HepG2 (cell line): Measurements from ENCODE around the gene CD209. TPM values are rescaled to one million over a fixed set of nuclear protein-coding genes. Genes with fewer than 3 reads are reported as not detected.

Experiments used
- ATAC-seq: fragments of 200-7000 bp; cut with Tn5 transposase; 3 replicates; pipeline ENCODE4 v1.9.1; 2020; ENCODE audit warnings: mild to moderate bottlenecking, moderate library complexity
- BruUV-seq: library from RNA; stranded (reverse); fragments of 400-500 nt; replicated peaks from 2 replicates; lab custom pipeline; 2021; lab: Mats Ljungman, UMichigan
- CTCF ChIA-PET: fragments of 300-600 bp; formaldehyde crosslinking; extraction: SDS; loops from one replicate; lab custom pipeline; 2021; ENCODE audit warnings: low total read pairs, inconsistent platforms, low intra/inter-chr PET ratio; lab: Yijun Ruan, JAX
- POLR2A ChIA-PET: fragments of 350-600 bp; sonication (Branson Sonifier 250); formaldehyde crosslinking; loops from one replicate; lab custom pipeline; 2020; ENCODE audit warnings: antibody characterized with exemption, inconsistent platforms; lab: Yijun Ruan, JAX
- DNase-seq: peaks from one replicate; pipeline ENCODE4 v3.0.0-alpha.2; 2015; ENCODE audit warnings: low spot score
- FAIRE-seq: peaks from 3 replicates; lab custom pipeline; 2011; peaks lifted over from hg19 to GRCh38; lab: Jason Lieb, UNC
- H2AFZ ChIP-seq: one replicate; pipeline ENCODE4 v1.6.1; 2011; ENCODE audit warnings: low read length, inconsistent platforms
- H3K27ac ChIP-seq: fragments of 300-600 bp; 3 replicates; pipeline ENCODE4 v1.8.0; 2011; ENCODE audit warnings: mixed run types, mild to moderate bottlenecking, mixed read lengths, low read length, inconsistent platforms; ENCODE audit not compliant: insufficient read depth; ENCODE audit errors: extremely low read length
- H3K27me3 ChIP-seq, 2 experiments: fragments of 200-600 bp in 1 of 2; 2 replicates in 1 of 2; 3 replicates in 1 of 2; pipeline versions ENCODE4 v1.6.0 to v1.8.0; 2011; ENCODE audit warnings: low read length in 2 of 2, mild to moderate bottlenecking in 2 of 2, moderate library complexity in 2 of 2, inconsistent platforms in 1 of 2; ENCODE audit not compliant: insufficient read depth in 2 of 2, control insufficient read depth in 1 of 2
- H3K36me3 ChIP-seq, 2 experiments: fragments of 200-600 bp in 1 of 2; replicated peaks in 1 of 2; 2 replicates in 1 of 2; 3 replicates in 1 of 2; pipeline versions ENCODE4 v1.5.1 to v1.8.0; 2011; ENCODE audit warnings: low read length in 2 of 2, inconsistent platforms in 1 of 2; ENCODE audit not compliant: insufficient read depth in 2 of 2, control insufficient read depth in 1 of 2
- H3K4me1 ChIP-seq: 2 replicates; pipeline ENCODE4 v1.5.1; 2012; ENCODE audit warnings: low read length, inconsistent platforms; ENCODE audit not compliant: insufficient read depth
- H3K4me2 ChIP-seq: 2 replicates; pipeline ENCODE4 v1.6.0; 2011; ENCODE audit warnings: low read depth, low read length, inconsistent platforms
- H3K4me3 ChIP-seq, 3 experiments: fragments of 200-600 bp in 1 of 3; sonication (generic), shearing (Covaris generic) in 1 of 3; replicated peaks in 1 of 3; 2 replicates each; pipeline ENCODE4 v1.5.1; 2011 to 2016; ENCODE audit warnings: low read length in 3 of 3, inconsistent platforms in 2 of 3, low read depth in 2 of 3, mild to moderate bottlenecking in 2 of 3, control low read depth in 1 of 3, mixed read lengths in 1 of 3; ENCODE audit not compliant: insufficient read depth in 1 of 3
- H3K79me2 ChIP-seq: one replicate; pipeline ENCODE4 v1.6.1; 2011; ENCODE audit warnings: low read length, inconsistent platforms; ENCODE audit not compliant: insufficient read depth
- H3K9ac ChIP-seq: 2 replicates; pipeline ENCODE4 v1.6.0; 2011; ENCODE audit warnings: mild to moderate bottlenecking, low read depth, low read length, inconsistent platforms; ENCODE audit not compliant: insufficient read depth
- H3K9me3 ChIP-seq: 2 replicates; pipeline ENCODE4 v1.5.1; 2012; ENCODE audit warnings: mild to moderate bottlenecking, low read length
- H4K20me1 ChIP-seq: 2 replicates; pipeline ENCODE4 v1.6.0; 2011; ENCODE audit warnings: inconsistent platforms, mild to moderate bottlenecking, low read length, moderate library complexity; ENCODE audit not compliant: insufficient read depth
- ATF7-NPFF ChIP-seq: sonication (generic); formaldehyde crosslinking; IDR thresholded peaks from 2 replicates; pipeline ENCODE4 v1.8.1; 2023; ENCODE audit warnings: mild to moderate bottlenecking, low read depth, missing genetic modification reagents, moderate library complexity
- CBX2 ChIP-seq, 2 experiments: fragments of 200-600 bp in 1 of 2; sonication (generic); formaldehyde crosslinking in 1 of 2; IDR thresholded peaks; 2 replicates each; pipeline versions ENCODE4 v1.7.0 to v1.8.1; 2018 to 2022; ENCODE audit warnings: low read depth in 2 of 2, low read length in 1 of 2, mild to moderate bottlenecking in 1 of 2, missing genetic modification reagents in 1 of 2
- HNRNPL ChIP-seq: fragments of 200-400 bp; formaldehyde crosslinking; IDR thresholded peaks from 2 replicates; pipeline ENCODE4 v1.6.1; 2017; ENCODE audit warnings: mild to moderate bottlenecking, low read depth, low read length
- MATR3 ChIP-seq: sonication (generic); formaldehyde crosslinking; IDR thresholded peaks from 2 replicates; pipeline ENCODE4 v1.4.0; 2020; ENCODE audit warnings: missing genetic modification reagents
- SNAPC2 ChIP-seq: sonication (generic); formaldehyde crosslinking; IDR thresholded peaks from 2 replicates; pipeline ENCODE4 v1.8.1; 2022; ENCODE audit warnings: mild to moderate bottlenecking, missing genetic modification reagents
- TMF1 ChIP-seq: sonication (generic); formaldehyde crosslinking; IDR thresholded peaks from 2 replicates; pipeline ENCODE4 v1.8.1; 2022; ENCODE audit warnings: low read depth, missing genetic modification reagents
- U2AF2 ChIP-seq: fragments of 200-400 bp; formaldehyde crosslinking; IDR thresholded peaks from 2 replicates; pipeline ENCODE4 v1.6.1; 2017; ENCODE audit warnings: low read depth, mild to moderate bottlenecking, low read length
- ZNF546 ChIP-seq: sonication (generic); formaldehyde crosslinking; conservative IDR thresholded peaks from 2 replicates; pipeline ENCODE4 v1.8.1; 2023; ENCODE audit warnings: mild to moderate bottlenecking, missing genetic modification reagents
- ZNF572 ChIP-seq: sonication (generic); formaldehyde crosslinking; IDR thresholded peaks from 2 replicates; pipeline ENCODE4 v1.5.1; 2020; ENCODE audit warnings: mild to moderate bottlenecking, missing genetic modification reagents
- ZSCAN31 ChIP-seq: sonication (generic); formaldehyde crosslinking; IDR thresholded peaks from 2 replicates; pipeline ENCODE4 v1.5.0; 2020; ENCODE audit warnings: low read depth, mild to moderate bottlenecking, missing genetic modification reagents
- WGBS: methylation state at CpG from one replicate; pipeline ENCODE4 v1.1.6; 2017; ENCODE audit warnings: low lambda C conversion rate; 5-methylcytosine and 5-hydroxymethylcytosine counted together
- in situ Hi-C: cut with HindIII; loops from 2 replicates; pipeline ENCODE4 v1.10.0; 2017; ENCODE audit warnings: low pct_unique_long_range_greater_than_20kb; ENCODE audit not compliant: extremely low pct_ligation_motif_present
- intact Hi-C: fragments of 100-400 bp; cut with micrococcal nuclease; formaldehyde crosslinking; loops from one replicate; pipeline ENCODE4 v1.10.0; 2022; ENCODE audit not compliant: unreplicated experiment
- polyA plus RNA-seq, 8 experiments: library from polyadenylated mRNA; depleted of rRNA in 3 of 8; stranded (reverse) in 7 of 8; unstranded in 1 of 8; fragments of >200 nt; fragmentation: Illumina TruSeq in 4 of 8; extraction: Trizol in 4 of 8; gene quantifications; 2 replicates each; pipeline versions ENCODE4 v1.2.1 to v1.2.3, GENCODE V29; 2011 to 2016; ENCODE audit warnings: low read depth in 4 of 8, missing spikeins in 1 of 8, mixed read lengths in 1 of 8; ENCODE audit not compliant: insufficient read depth in 1 of 8
- total RNA-seq, 5 experiments: library from RNA; depleted of rRNA; stranded (reverse); fragments of >200 nt; fragmentation: Illumina TruSeq; extraction: Trizol; gene quantifications; 2 replicates each; pipeline ENCODE4 v1.2.3, GENCODE V29; 2016; ENCODE audit warnings: low read depth in 1 of 5
- TF ChIP-seq, protein P1 (sequence below): sonication (generic); formaldehyde crosslinking; IDR thresholded peaks from 2 replicates; pipeline ENCODE4 v1.4.0; 2020; ENCODE audit warnings: missing genetic modification reagents
- TF ChIP-seq, protein P2 (sequence below): fragments of 450-650 bp; IDR thresholded peaks from 2 replicates; pipeline ENCODE4 v1.6.1; 2017; ENCODE audit warnings: mild to moderate bottlenecking
- TF ChIP-seq, protein P3 (sequence below): sonication (generic); formaldehyde crosslinking; IDR thresholded peaks from 2 replicates; pipeline ENCODE4; 2020; ENCODE audit warnings: missing genetic modification reagents, mild to moderate bottlenecking, borderline replicate concordance

The CD209 gene
- total and polyA plus RNA-seq, 2 of the 13 experiments (the other 11 are each of a cell fraction or from before 2014, with no cell fraction given), result not detected

DNA sequence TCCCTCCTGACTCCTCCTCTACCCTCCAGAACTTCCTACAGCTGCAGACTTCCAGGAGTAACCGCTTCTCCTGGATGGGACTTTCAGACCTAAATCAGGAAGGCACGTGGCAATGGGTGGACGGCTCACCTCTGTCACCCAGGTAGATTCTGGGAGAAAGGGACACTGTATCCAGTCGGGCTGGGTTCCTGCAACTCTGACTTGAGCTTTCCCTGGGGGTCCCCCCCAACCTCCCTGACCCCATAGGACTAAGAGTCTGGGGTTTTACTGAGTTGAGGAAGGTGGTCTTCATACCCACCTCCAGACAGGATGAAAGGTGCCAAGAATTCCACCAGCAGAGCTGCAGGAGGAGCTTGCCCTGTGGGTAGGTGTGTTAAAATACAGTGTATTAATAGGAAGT lies 20.2 kb upstream of the CD209 start (continued):
- TF ChIP-seq CBX2 (IDR thresholded peaks at IDR 0.05; ENCODE audit: low read depth, low read length), result no peak
- TF ChIP-seq CBX2 (CRISPR knock-in tag; IDR thresholded peaks at IDR 0.05; ENCODE audit: low read depth), result no peak
- TF ChIP-seq HNRNPL, result no peak
- TF ChIP-seq ZSCAN31 (CRISPR knock-in tag), result no peak
- no peak for TF ChIP-seq MATR3
- TF ChIP-seq ATF7-NPFF (CRISPR knock-in tag), result no peak
- TF ChIP-seq, protein P1, sequence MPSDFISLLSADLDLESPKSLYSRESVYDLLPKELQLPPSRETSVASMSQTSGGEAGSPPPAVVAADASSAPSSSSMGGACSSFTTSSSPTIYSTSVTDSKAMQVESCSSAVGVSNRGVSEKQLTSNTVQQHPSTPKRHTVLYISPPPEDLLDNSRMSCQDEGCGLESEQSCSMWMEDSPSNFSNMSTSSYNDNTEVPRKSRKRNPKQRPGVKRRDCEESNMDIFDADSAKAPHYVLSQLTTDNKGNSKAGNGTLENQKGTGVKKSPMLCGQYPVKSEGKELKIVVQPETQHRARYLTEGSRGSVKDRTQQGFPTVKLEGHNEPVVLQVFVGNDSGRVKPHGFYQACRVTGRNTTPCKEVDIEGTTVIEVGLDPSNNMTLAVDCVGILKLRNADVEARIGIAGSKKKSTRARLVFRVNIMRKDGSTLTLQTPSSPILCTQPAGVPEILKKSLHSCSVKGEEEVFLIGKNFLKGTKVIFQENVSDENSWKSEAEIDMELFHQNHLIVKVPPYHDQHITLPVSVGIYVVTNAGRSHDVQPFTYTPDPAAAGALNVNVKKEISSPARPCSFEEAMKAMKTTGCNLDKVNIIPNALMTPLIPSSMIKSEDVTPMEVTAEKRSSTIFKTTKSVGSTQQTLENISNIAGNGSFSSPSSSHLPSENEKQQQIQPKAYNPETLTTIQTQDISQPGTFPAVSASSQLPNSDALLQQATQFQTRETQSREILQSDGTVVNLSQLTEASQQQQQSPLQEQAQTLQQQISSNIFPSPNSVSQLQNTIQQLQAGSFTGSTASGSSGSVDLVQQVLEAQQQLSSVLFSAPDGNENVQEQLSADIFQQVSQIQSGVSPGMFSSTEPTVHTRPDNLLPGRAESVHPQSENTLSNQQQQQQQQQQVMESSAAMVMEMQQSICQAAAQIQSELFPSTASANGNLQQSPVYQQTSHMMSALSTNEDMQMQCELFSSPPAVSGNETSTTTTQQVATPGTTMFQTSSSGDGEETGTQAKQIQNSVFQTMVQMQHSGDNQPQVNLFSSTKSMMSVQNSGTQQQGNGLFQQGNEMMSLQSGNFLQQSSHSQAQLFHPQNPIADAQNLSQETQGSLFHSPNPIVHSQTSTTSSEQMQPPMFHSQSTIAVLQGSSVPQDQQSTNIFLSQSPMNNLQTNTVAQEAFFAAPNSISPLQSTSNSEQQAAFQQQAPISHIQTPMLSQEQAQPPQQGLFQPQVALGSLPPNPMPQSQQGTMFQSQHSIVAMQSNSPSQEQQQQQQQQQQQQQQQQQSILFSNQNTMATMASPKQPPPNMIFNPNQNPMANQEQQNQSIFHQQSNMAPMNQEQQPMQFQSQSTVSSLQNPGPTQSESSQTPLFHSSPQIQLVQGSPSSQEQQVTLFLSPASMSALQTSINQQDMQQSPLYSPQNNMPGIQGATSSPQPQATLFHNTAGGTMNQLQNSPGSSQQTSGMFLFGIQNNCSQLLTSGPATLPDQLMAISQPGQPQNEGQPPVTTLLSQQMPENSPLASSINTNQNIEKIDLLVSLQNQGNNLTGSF (CRISPR knock-in tag), result no peak
- TF ChIP-seq, all 625 proteins: peak for 0

DNA sequence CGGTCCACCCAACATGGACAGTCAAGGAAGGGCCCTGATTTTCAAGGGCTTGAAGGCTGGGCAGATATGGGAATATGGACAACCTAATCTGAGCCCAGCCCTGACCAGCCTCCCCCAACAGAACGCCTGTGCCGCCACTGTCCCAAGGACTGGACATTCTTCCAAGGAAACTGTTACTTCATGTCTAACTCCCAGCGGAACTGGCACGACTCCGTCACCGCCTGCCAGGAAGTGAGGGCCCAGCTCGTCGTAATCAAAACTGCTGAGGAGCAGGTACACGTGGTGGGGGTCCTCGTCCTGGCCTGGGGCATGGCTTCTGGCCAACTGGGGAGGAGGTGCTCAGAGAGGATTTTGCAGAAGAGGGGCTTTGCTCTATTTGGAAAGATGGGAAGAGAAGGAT lies 19.2 kb upstream of the CD209 start:
- Histone ChIP-seq H3K9ac (no peak overlapping the region), H3K36me3 (no peaks in the 10 kb centered on the region), H4K20me1 (no peaks in the 10 kb centered on the region), H3K27me3 (peaks cover 4 to 10% of the 10 kb centered on the region in 2 experiments; a peak in 2 of 5 replicates), H3K4me3 (no peak overlapping the region), H3K4me2 (no peak overlapping the region), H3K4me1 (no peaks in the 10 kb centered on the region), H3K79me2 (no peaks in the 10 kb centered on the region), H3K9me3 (no peaks in the 10 kb centered on the region), H2AFZ (no peak overlapping the region), H3K27ac (no peak overlapping the region)
- intact Hi-C loops, result no loop called here
- FAIRE-seq (no peak), ATAC-seq (no peak), DNase-seq (no peak)
- ChIA-PET CTCF (no interaction called here), POLR2A (no interaction called here)
- in situ Hi-C loops, result no loop called here
- WGBS, result 58% methylated on average over 9 of the region's 11 CpGs
- BruUV-seq, result no TSS peak
- TF ChIP-seq, protein P2, sequence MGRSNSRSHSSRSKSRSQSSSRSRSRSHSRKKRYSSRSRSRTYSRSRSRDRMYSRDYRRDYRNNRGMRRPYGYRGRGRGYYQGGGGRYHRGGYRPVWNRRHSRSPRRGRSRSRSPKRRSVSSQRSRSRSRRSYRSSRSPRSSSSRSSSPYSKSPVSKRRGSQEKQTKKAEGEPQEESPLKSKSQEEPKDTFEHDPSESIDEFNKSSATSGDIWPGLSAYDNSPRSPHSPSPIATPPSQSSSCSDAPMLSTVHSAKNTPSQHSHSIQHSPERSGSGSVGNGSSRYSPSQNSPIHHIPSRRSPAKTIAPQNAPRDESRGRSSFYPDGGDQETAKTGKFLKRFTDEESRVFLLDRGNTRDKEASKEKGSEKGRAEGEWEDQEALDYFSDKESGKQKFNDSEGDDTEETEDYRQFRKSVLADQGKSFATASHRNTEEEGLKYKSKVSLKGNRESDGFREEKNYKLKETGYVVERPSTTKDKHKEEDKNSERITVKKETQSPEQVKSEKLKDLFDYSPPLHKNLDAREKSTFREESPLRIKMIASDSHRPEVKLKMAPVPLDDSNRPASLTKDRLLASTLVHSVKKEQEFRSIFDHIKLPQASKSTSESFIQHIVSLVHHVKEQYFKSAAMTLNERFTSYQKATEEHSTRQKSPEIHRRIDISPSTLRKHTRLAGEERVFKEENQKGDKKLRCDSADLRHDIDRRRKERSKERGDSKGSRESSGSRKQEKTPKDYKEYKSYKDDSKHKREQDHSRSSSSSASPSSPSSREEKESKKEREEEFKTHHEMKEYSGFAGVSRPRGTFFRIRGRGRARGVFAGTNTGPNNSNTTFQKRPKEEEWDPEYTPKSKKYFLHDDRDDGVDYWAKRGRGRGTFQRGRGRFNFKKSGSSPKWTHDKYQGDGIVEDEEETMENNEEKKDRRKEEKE, result no peak
- TF ChIP-seq U2AF2 (no peak), TMF1 (CRISPR knock-in tag) (no peak), SNAPC2 (CRISPR knock-in tag) (no peak), ZNF572 (no peak), ZNF546 (CRISPR knock-in tag) (no peak)
- TF ChIP-seq, protein P3, sequence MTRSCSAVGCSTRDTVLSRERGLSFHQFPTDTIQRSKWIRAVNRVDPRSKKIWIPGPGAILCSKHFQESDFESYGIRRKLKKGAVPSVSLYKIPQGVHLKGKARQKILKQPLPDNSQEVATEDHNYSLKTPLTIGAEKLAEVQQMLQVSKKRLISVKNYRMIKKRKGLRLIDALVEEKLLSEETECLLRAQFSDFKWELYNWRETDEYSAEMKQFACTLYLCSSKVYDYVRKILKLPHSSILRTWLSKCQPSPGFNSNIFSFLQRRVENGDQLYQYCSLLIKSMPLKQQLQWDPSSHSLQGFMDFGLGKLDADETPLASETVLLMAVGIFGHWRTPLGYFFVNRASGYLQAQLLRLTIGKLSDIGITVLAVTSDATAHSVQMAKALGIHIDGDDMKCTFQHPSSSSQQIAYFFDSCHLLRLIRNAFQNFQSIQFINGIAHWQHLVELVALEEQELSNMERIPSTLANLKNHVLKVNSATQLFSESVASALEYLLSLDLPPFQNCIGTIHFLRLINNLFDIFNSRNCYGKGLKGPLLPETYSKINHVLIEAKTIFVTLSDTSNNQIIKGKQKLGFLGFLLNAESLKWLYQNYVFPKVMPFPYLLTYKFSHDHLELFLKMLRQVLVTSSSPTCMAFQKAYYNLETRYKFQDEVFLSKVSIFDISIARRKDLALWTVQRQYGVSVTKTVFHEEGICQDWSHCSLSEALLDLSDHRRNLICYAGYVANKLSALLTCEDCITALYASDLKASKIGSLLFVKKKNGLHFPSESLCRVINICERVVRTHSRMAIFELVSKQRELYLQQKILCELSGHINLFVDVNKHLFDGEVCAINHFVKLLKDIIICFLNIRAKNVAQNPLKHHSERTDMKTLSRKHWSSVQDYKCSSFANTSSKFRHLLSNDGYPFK (CRISPR knock-in tag), result no peak
